Smooth muscle cell (in vitro differentiated cells): ENCODE data around the gene IL1RN. TPM values are rescaled to one million over a fixed set of nuclear protein-coding genes. Genes with fewer than 3 reads are reported as not detected.

Experiments used
- DNase-seq: peaks from one replicate; lab custom pipeline; 2025; ENCODE audit not compliant: unreplicated experiment; lab: John Stamatoyannopoulos, UW
- H2AFZ ChIP-seq: fragments of 200-600 bp; sonication (generic); 2 replicates; pipeline ENCODE4 v1.6.0; 2016; ENCODE audit warnings: antibody characterized with exemption, low read depth, mild to moderate bottlenecking
- H3F3A ChIP-seq: fragments of 200-600 bp; sonication (generic); 2 replicates; pipeline ENCODE4 v1.6.0; 2017; ENCODE audit warnings: antibody characterized with exemption, low read depth
- H3K27ac ChIP-seq: fragments of 200-600 bp; sonication (generic); 2 replicates; pipeline ENCODE4 v1.5.1; 2016; ENCODE audit warnings: low read depth, mild to moderate bottlenecking
- H3K27me3 ChIP-seq: fragments of 200-600 bp; sonication (generic); 2 replicates; pipeline ENCODE4 v1.6.1; 2016; ENCODE audit warnings: low read depth, mild to moderate bottlenecking
- H3K36me3 ChIP-seq: fragments of 200-600 bp; sonication (generic); 2 replicates; pipeline ENCODE4 v1.5.1; 2016; ENCODE audit warnings: low read depth
- H3K4me1 ChIP-seq: fragments of 200-600 bp; sonication (generic); 2 replicates; pipeline ENCODE4 v1.5.1; 2016; ENCODE audit warnings: low read depth
- H3K4me2 ChIP-seq: fragments of 200-600 bp; sonication (generic); 2 replicates; pipeline ENCODE4 v1.6.0; 2016; ENCODE audit warnings: mild to moderate bottlenecking
- H3K4me3 ChIP-seq: fragments of 200-600 bp; sonication (generic); 2 replicates; pipeline ENCODE4 v1.5.1; 2016; ENCODE audit warnings: mild to moderate bottlenecking
- H3K79me2 ChIP-seq: fragments of 200-600 bp; sonication (generic); 2 replicates; pipeline ENCODE4 v1.6.0; 2016; ENCODE audit warnings: low read depth, mild to moderate bottlenecking
- H3K9ac ChIP-seq: fragments of 200-600 bp; sonication (generic); 2 replicates; pipeline ENCODE4 v1.6.0; 2016; ENCODE audit warnings: low read depth
- H3K9me3 ChIP-seq: fragments of 200-600 bp; sonication (generic); replicated peaks from 2 replicates; pipeline ENCODE4 v1.5.1; 2016; ENCODE audit warnings: low read depth
- H4K20me1 ChIP-seq: fragments of 200-600 bp; sonication (generic); 2 replicates; pipeline ENCODE4 v1.6.0; 2016; ENCODE audit warnings: low read depth
- CTCF ChIP-seq: fragments of 200-600 bp; sonication (generic); IDR thresholded peaks from 2 replicates; pipeline ENCODE4 v1.5.1; 2017; ENCODE audit warnings: borderline replicate concordance, mild to moderate bottlenecking, antibody characterized with exemption; ENCODE audit not compliant: insufficient read depth, poor library complexity, severe bottlenecking
- WGBS: methylation state at CpG from one replicate; pipeline ENCODE4 v1.1.7; 2016; ENCODE audit warnings: low lambda C conversion rate; 5-methylcytosine and 5-hydroxymethylcytosine counted together
- polyA plus RNA-seq: library from polyadenylated mRNA; unstranded; fragments of >200 nt; fragmentation: Nextera tagmentation; extraction: Ambion mirVana; gene quantifications from 2 replicates; pipeline ENCODE4 v1.2.1, GENCODE V29; 2016
- total RNA-seq: library from RNA; depleted of rRNA; stranded (reverse); fragments of >200 nt; gene quantifications from 2 replicates; pipeline ENCODE4 v1.2.3, GENCODE V29; 2014

IL1RN gene
- total and polyA plus RNA-seq, 2 experiments from 2014 or later = 2.2 to 3.3 TPM

GRCh38 chr2:113131352-113132185 is 4.2 kb downstream of the IL1RN start:
- H3K27ac ChIP-seq = no peak overlapping the region
- no peak overlapping the region for H3K4me2 ChIP-seq
- no peaks in the 10 kb centered on the region for H4K20me1 ChIP-seq
- TF ChIP-seq CTCF = no peak
- H2AFZ ChIP-seq = no peak overlapping the region
- WGBS = 91% methylated on average over 7 of the region's 7 CpGs
- no peaks in the 10 kb centered on the region for H3F3A ChIP-seq
- no peak overlapping the region for H3K9ac ChIP-seq
- no peak overlapping the region for H3K4me3 ChIP-seq
- H3K36me3 ChIP-seq = no peaks in the 10 kb centered on the region
- no peak for DNase-seq
- H3K27me3 ChIP-seq = no peaks in the 10 kb centered on the region
- no peaks in the 10 kb centered on the region for H3K4me1 ChIP-seq
- H3K79me2 ChIP-seq = no peaks in the 10 kb centered on the region
- H3K9me3 ChIP-seq = no peaks in the 10 kb centered on the region

GRCh38 chr2:113132414-113133021 is 5.1 kb downstream of the IL1RN start:
- 94% methylated on average over 17 of the region's 17 CpGs for WGBS
- no peak for TF ChIP-seq CTCF
- H4K20me1 ChIP-seq = no peaks in the 10 kb centered on the region
- H3K27me3 ChIP-seq = no peaks in the 10 kb centered on the region
- DNase-seq = no peak
- H3K27ac ChIP-seq = no peak overlapping the region
- no peak overlapping the region for H3K4me3 ChIP-seq
- H3K4me1 ChIP-seq = no peaks in the 10 kb centered on the region
- H3K36me3 ChIP-seq = no peaks in the 10 kb centered on the region
- H3K4me2 ChIP-seq = no peak overlapping the region
- H3F3A ChIP-seq = no peaks in the 10 kb centered on the region
- H3K9ac ChIP-seq = no peak overlapping the region
- no peaks in the 10 kb centered on the region for H3K79me2 ChIP-seq
- H2AFZ ChIP-seq = no peak overlapping the region
- no peaks in the 10 kb centered on the region for H3K9me3 ChIP-seq

DNA sequence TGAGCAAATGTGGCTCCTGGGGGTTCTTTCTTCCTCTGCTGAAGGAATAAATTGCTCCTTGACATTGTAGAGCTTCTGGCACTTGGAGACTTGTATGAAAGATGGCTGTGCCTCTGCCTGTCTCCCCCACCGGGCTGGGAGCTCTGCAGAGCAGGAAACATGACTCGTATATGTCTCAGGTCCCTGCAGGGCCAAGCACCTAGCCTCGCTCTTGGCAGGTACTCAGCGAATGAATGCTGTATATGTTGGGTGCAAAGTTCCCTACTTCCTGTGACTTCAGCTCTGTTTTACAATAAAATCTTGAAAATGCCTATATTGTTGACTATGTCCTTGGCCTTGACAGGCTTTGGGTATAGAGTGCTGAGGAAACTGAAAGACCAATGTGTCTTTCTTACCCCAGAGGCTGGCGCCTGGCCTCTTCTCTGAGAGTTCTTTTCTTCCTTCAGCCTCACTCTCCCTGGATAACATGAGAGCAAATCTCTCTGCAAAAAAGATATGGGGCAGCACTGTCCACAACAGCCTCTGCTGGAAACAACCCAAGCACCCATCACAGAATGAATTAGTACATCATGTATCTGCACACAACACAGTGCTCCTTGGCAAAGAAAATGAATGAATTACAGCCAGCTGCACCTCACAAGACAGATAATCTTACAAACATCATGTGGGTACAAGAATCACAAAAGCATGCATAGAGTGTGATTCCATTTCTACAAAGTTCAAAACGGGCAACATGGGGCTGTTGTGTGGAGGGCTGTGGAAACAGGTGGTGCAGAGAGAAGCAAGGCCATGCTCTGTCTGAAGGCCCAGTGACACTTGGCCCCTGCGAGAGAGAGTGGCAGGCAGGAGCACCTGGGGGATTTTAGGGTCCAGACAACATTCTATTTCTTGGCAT is 6.6 kb downstream of the IL1RN start:
- no peak for TF ChIP-seq CTCF
- no peaks in the 10 kb centered on the region for H3K9me3 ChIP-seq
- no peaks in the 10 kb centered on the region for H3K36me3 ChIP-seq
- no peak overlapping the region for H3K4me2 ChIP-seq
- H4K20me1 ChIP-seq = no peaks in the 10 kb centered on the region
- no peak overlapping the region for H2AFZ ChIP-seq
- DNase-seq = no peak
- no peaks in the 10 kb centered on the region for H3K79me2 ChIP-seq
- no peaks in the 10 kb centered on the region for H3K27me3 ChIP-seq
- H3F3A ChIP-seq = no peaks in the 10 kb centered on the region
- no peaks in the 10 kb centered on the region for H3K4me1 ChIP-seq
- no peak overlapping the region for H3K27ac ChIP-seq
- 76% methylated on average over 7 of the region's 7 CpGs for WGBS
- no peak overlapping the region for H3K4me3 ChIP-seq
- no peak overlapping the region for H3K9ac ChIP-seq
